PC-9 (cell line): Measurements from ENCODE around the gene CRELD2. TPM values are rescaled to one million over a fixed set of nuclear protein-coding genes. Genes with fewer than 3 reads are reported as not detected.
A peak's percentile ranks its signal among the peaks of the same experiment; 100 is the strongest.

Experiments used
- BruUV-seq: library from RNA; stranded (reverse); fragments of 400-500 nt; replicated peaks from 2 replicates; lab custom pipeline; 2021; lab: Mats Ljungman, UMichigan
- CTCF ChIA-PET: fragments of 300-600 bp; sonication (Branson Sonifier 250); formaldehyde crosslinking; loops from one replicate; lab custom pipeline; 2022; ENCODE audit warnings: antibody characterized with exemption; lab: Charles Lee
- POLR2A ChIA-PET: fragments of 300-600 bp; sonication (Branson Sonifier 250); formaldehyde crosslinking; loops from one replicate; lab custom pipeline; 2022; ENCODE audit warnings: antibody characterized with exemption; ENCODE audit not compliant: unreplicated experiment; lab: Charles Lee
- DNase-seq, 2 experiments: peaks; one replicate each; pipeline versions ENCODE4 v3.0.0 to v3.0.0-alpha.2; 2015 to 2022; ENCODE audit warnings: mixed read lengths in 1 of 2
- H2AFZ ChIP-seq: fragments of 200-600 bp; sonication (generic); 2 replicates; pipeline ENCODE4 v1.8.1; 2017; ENCODE audit warnings: antibody characterized with exemption
- H3F3A ChIP-seq: fragments of 200-600 bp; sonication (generic); 2 replicates; pipeline ENCODE4 v1.8.1; 2017; ENCODE audit warnings: antibody characterized with exemption, mild to moderate bottlenecking, low read depth; ENCODE audit not compliant: insufficient read depth
- H3K27ac ChIP-seq: fragments of 200-600 bp; sonication (generic); 2 replicates; pipeline ENCODE4 v1.6.1; 2016; ENCODE audit warnings: mixed run types
- H3K27me3 ChIP-seq: fragments of 200-600 bp; sonication (generic); 2 replicates; pipeline ENCODE4 v1.6.1; 2016; ENCODE audit warnings: low read depth, mixed run types; ENCODE audit not compliant: insufficient read depth
- H3K36me3 ChIP-seq: fragments of 200-600 bp; sonication (generic); 2 replicates; pipeline ENCODE4 v1.6.1; 2016; ENCODE audit warnings: low read depth, mixed run types
- H3K4me1 ChIP-seq: fragments of 200-600 bp; sonication (generic); replicated peaks from 2 replicates; pipeline ENCODE4 v1.6.1; 2016; ENCODE audit warnings: mixed run types; ENCODE audit not compliant: insufficient read depth
- H3K4me2 ChIP-seq: fragments of 200-600 bp; sonication (generic); 2 replicates; pipeline ENCODE4 v1.6.1; 2017; ENCODE audit warnings: mixed run types
- H3K4me3 ChIP-seq: fragments of 200-600 bp; sonication (generic); 2 replicates; pipeline ENCODE4 v1.6.1; 2016; ENCODE audit warnings: mixed run types
- H3K79me2 ChIP-seq: fragments of 200-600 bp; sonication (generic); 2 replicates; pipeline ENCODE4 v1.6.1; 2017; ENCODE audit warnings: low read depth, mixed run types
- H3K9me2 ChIP-seq: fragments of 200-600 bp; sonication (generic); 2 replicates; pipeline ENCODE4 v1.8.1; 2017; ENCODE audit warnings: mild to moderate bottlenecking; ENCODE audit not compliant: insufficient read depth
- H3K9me3 ChIP-seq: fragments of 200-600 bp; sonication (generic); 2 replicates; pipeline ENCODE4 v1.8.1; 2016; ENCODE audit warnings: low read depth; ENCODE audit not compliant: insufficient read depth
- H4K20me1 ChIP-seq: fragments of 200-600 bp; sonication (generic); 2 replicates; pipeline ENCODE4 v1.8.1; 2017; ENCODE audit not compliant: insufficient read depth
- EZH2 ChIP-seq: fragments of 200-600 bp; sonication (generic); IDR thresholded peaks from 2 replicates; pipeline ENCODE4 v1.8.0; 2017; ENCODE audit warnings: antibody characterized with exemption, low read depth
- intact Hi-C: fragments of 100-400 bp; cut with micrococcal nuclease; formaldehyde crosslinking; loops from one replicate; pipeline ENCODE4 v1.10.0; 2022; ENCODE audit not compliant: unreplicated experiment
- total RNA-seq: library from RNA; stranded (reverse); gene quantifications from 2 replicates; pipeline ENCODE4 v1.2.3, GENCODE V29; 2021
- TF ChIP-seq, protein P1 (sequence below): fragments of 200-600 bp; sonication (generic); conservative IDR thresholded peaks from 2 replicates; pipeline ENCODE4 v1.6.1; 2017; ENCODE audit warnings: mixed run types, antibody characterized with exemption, mild to moderate bottlenecking, moderate library complexity

CRELD2 gene
- total RNA-seq, 1 experiment from 2014 or later, result 30.7 TPM

DNA sequence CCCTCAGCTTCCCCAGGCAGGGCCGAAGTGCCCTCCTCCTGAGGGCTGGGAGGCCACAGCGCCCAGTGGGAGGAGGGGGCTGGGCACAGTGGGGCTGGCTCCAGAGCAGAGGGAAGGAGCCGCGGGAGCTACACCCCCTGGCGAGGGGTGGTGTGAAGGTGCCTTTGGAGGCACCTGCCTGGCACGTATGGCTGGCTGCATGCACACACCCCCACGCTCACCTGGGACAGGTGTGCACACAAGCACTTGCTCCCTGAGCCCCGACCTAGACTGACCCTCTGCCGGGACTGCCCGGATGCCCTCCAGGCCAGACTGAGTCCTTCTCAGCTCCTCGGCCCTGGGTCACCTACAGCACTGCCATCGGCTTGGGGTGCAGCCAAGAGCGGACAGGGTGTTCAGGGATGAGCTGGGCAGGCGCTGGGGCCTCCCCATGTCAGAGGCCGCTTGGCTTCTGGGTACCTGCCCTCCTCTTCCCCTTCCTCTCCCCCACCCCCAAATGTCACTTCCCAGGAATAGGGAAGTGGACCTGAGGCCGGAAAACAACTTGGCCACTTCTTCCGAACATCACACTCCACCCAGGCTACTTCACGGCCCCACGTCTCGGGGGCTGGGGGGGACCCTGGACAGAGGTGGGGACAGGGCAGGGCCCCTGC lies 34.7 kb downstream of the CRELD2 start:
- Histone ChIP-seq H4K20me1 (no peaks in the 10 kb centered on the region), H3K9me3 (no peaks in the 10 kb centered on the region), H2AFZ (no peak overlapping the region), H3F3A (peaks cover 22% of the 10 kb centered on the region), H3K4me2 (no peak overlapping the region), H3K4me3 (no peak overlapping the region), H3K9me2 (no peaks in the 10 kb centered on the region), H3K4me1 (peaks cover 43% of the 10 kb centered on the region), H3K36me3 (no peaks in the 10 kb centered on the region), H3K27me3 (no peaks in the 10 kb centered on the region), H3K79me2 (no peaks in the 10 kb centered on the region), H3K27ac (no peak overlapping the region)
- BruUV-seq, result no TSS peak
- intact Hi-C loops, result no loop called here
- no peak for TF ChIP-seq EZH2
- TF ChIP-seq, protein P1, sequence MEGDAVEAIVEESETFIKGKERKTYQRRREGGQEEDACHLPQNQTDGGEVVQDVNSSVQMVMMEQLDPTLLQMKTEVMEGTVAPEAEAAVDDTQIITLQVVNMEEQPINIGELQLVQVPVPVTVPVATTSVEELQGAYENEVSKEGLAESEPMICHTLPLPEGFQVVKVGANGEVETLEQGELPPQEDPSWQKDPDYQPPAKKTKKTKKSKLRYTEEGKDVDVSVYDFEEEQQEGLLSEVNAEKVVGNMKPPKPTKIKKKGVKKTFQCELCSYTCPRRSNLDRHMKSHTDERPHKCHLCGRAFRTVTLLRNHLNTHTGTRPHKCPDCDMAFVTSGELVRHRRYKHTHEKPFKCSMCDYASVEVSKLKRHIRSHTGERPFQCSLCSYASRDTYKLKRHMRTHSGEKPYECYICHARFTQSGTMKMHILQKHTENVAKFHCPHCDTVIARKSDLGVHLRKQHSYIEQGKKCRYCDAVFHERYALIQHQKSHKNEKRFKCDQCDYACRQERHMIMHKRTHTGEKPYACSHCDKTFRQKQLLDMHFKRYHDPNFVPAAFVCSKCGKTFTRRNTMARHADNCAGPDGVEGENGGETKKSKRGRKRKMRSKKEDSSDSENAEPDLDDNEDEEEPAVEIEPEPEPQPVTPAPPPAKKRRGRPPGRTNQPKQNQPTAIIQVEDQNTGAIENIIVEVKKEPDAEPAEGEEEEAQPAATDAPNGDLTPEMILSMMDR, result no peak
- POLR2A ChIA-PET, result no interaction called here
- peak in 1 of 2 experiments; percentile 68 for DNase-seq
- CTCF ChIA-PET, result interaction anchor here (0.5 to 1.1 kb wide), 3 partner anchors 14 to 191 kb away, joined by 3 to 5 read pairs (median 4); no protein-coding TSS in a partner anchor

DNA sequence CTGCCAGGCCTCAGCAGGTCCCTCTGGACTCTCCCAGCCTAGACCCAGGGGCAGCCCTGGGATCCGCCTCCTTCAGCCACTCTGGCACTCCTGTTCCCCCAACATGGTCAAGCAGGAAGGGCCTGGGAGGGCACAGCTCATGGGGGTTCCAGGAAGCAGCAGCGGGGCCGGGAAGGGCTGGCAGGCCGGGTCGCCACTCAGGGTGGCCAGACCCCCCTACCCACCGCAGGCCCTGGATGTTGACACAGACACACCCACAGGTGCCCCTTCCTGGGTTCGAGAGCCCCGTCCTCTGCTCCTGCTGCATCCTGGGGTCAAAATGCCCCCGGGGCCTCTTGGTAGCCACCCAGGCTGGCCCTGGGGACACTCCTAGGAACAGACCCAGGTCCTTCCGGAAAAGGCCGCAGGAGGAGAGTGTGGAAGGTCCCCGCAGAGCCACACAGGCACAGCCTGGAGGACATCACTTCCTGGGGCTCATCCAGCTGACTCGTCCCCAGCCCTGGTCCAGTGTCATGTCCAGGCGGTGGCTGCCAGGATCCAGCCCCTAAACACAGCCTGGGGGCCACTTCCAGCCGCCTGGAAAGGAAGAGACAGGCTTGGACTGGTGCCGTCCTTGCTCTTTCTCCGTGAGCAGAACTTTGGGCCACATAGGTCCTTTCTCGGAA lies 35.4 kb downstream of the CRELD2 start:
- Histone ChIP-seq H3K9me2 (no peaks in the 10 kb centered on the region), H4K20me1 (no peaks in the 10 kb centered on the region), H3K27ac (no peak overlapping the region), H3K9me3 (no peaks in the 10 kb centered on the region), H3K4me1 (peaks cover 43% of the 10 kb centered on the region), H3K36me3 (no peaks in the 10 kb centered on the region), H3F3A (peaks cover 22% of the 10 kb centered on the region), H3K27me3 (no peaks in the 10 kb centered on the region), H3K4me3 (no peak overlapping the region), H3K4me2 (no peak overlapping the region), H2AFZ (no peak overlapping the region), H3K79me2 (no peaks in the 10 kb centered on the region)
- intact Hi-C loops, result no loop called here
- ChIA-PET POLR2A (no interaction called here), CTCF (interaction anchor here (0.6 to 1.1 kb wide), 2 partner anchors 77 to 190 kb away, joined by 4 to 5 read pairs; no protein-coding TSS in a partner anchor)
- no peak for DNase-seq
- no TSS peak for BruUV-seq
- TF ChIP-seq, protein P1, result no peak
- TF ChIP-seq EZH2, result no peak

DNA sequence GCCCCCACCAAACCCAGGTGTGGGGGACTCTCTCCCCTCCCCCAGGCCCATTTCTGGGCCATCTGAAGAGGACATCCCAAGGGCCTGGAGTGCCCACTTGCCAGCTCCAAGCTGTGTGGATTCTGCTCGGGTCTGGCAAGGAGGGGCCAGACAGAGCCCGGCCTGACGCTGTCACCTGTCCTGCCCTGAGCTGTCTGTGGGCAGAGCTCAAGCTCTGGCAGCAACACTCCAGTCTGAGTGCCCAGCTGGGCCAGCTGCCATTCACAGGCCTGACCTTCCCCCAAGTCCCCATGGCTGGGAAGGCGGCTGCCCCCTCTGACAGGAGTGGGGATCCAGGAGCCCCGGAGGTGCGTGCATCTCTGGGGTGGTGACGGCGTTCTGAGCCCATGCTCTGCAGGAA lies 35.9 kb downstream of the CRELD2 start:
- Histone ChIP-seq H3K27me3 (no peaks in the 10 kb centered on the region), H3K79me2 (0 out of 2 replicates have a peak, but pooled peaks cover 4% of the 10 kb centered on the region), H3K27ac (no peak overlapping the region), H3K4me3 (no peak overlapping the region), H3F3A (peaks cover 24% of the 10 kb centered on the region), H3K9me3 (no peaks in the 10 kb centered on the region), H3K4me1 (peaks cover 43% of the 10 kb centered on the region), H4K20me1 (no peaks in the 10 kb centered on the region), H3K36me3 (no peaks in the 10 kb centered on the region), H3K9me2 (no peaks in the 10 kb centered on the region), H3K4me2 (no peak overlapping the region), H2AFZ (no peak overlapping the region)
- no TSS peak for BruUV-seq
- no peak for TF ChIP-seq EZH2
- TF ChIP-seq, protein P1, result no peak
- no peak for DNase-seq
- ChIA-PET CTCF (interaction anchor here (1.1 kb wide), 1 partner anchor 76 kb away, joined by 4 read pairs; no protein-coding TSS in a partner anchor), POLR2A (interaction anchor here (0.6 kb wide), 1 partner anchor 24 kb away, joined by 4 read pairs; no protein-coding TSS in a partner anchor)
- intact Hi-C loops, result no loop called here
